ENCODE data around the gene CBY3. TPM values are rescaled to one million over a fixed set of nuclear protein-coding genes. Genes with fewer than 3 reads are reported as not detected.

Gene CBY3
- total and polyA plus RNA-seq, 2 of the 13 experiments (the other 11 are each of a cell fraction or from before 2014, with no cell fraction given): not detected

DNA sequence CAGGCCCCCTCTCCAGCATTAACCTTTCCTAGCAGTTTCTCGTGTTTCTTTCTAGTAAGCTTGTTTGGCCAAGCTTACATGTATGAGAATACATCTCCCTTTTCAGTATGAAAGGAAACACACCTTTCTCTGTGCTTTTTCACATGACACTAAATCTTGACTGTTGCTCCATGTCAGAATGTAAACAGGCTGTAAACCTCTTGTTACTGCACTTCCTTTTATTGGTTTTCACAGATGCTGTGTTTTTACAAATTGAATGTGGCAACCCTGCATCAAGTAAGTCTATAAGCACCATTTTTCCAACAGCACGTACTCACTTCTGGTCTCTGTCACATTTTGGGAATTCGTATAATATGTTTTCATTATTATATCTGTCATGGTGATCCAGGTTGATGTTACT lies 15.8 kb upstream of the CBY3 start:
- no peak overlapping the region for H3K4me3 ChIP-seq (replicated peaks in 1 of 3; ENCODE audit: insufficient read depth in 1 of 3, low read depth in 2 of 3, low read length in 3 of 3)
- no peak overlapping the region for H3K27ac ChIP-seq (ENCODE audit: extremely low read length, insufficient read depth, low read length)
- H3K4me2 ChIP-seq (ENCODE audit: low read depth, low read length): no peak overlapping the region
- 0 out of 2 replicates have a peak overlapping the region, but pooled peaks have one; percentile 93 for H3K9ac ChIP-seq (ENCODE audit: insufficient read depth, low read depth, low read length)
- H2AFZ ChIP-seq (ENCODE audit: low read length): no peak overlapping the region
- no peaks in the 10 kb centered on the region for H3K9me3 ChIP-seq (ENCODE audit: low read length)
- H3K4me1 ChIP-seq (ENCODE audit: insufficient read depth, low read length): peaks cover 36% of the 10 kb centered on the region
- in situ Hi-C loops (cut with HindIII; ENCODE audit: extremely low pct_ligation_motif_present, low pct_unique_long_range_greater_than_20kb): no loop called here
- H4K20me1 ChIP-seq (ENCODE audit: insufficient read depth, low read length): peaks cover 18% of the 10 kb centered on the region
- CTCF ChIA-PET (ENCODE audit: low intra/inter-chr PET ratio, low total read pairs): no interaction called here
- DNase-seq (ENCODE audit: low spot score) (no peak), FAIRE-seq (no peak), ATAC-seq (no peak)
- BruUV-seq (replicated peaks): no TSS peak
- no peaks in the 10 kb centered on the region; a peak in 1 of 5 replicates for H3K27me3 ChIP-seq (ENCODE audit: control insufficient read depth in 1 of 2, insufficient read depth in 2 of 2, low read length in 2 of 2)
- no peaks in the 10 kb centered on the region for H3K36me3 ChIP-seq (replicated peaks in 1 of 2; ENCODE audit: control insufficient read depth in 1 of 2, insufficient read depth in 2 of 2, low read length in 2 of 2)
- POLR2A ChIA-PET: interaction anchor here (1.1 to 2.8 kb wide), 3 partner anchors 16 to 73 kb away, joined by 5 to 31 read pairs (median 6); partner anchors contain the start of genes CBY3 and HNRNPH1
- peaks cover 33% of the 10 kb centered on the region for H3K79me2 ChIP-seq (ENCODE audit: insufficient read depth, low read length)
- TF ChIP-seq, protein P1, sequence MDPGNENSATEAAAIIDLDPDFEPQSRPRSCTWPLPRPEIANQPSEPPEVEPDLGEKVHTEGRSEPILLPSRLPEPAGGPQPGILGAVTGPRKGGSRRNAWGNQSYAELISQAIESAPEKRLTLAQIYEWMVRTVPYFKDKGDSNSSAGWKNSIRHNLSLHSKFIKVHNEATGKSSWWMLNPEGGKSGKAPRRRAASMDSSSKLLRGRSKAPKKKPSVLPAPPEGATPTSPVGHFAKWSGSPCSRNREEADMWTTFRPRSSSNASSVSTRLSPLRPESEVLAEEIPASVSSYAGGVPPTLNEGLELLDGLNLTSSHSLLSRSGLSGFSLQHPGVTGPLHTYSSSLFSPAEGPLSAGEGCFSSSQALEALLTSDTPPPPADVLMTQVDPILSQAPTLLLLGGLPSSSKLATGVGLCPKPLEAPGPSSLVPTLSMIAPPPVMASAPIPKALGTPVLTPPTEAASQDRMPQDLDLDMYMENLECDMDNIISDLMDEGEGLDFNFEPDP (CRISPR knock-in tag; conservative IDR thresholded peaks at IDR 0.05): 0 out of 2 replicates have a peak, but pooled peaks have one; percentile 65
- no peak for TF ChIP-seq FOXA1 (IDR thresholded peaks at IDR 0.05)
- TF ChIP-seq FOXA1 (CRISPR knock-in tag; IDR thresholded peaks at IDR 0.05): peak; percentile 36; the same call in 1 of the 2 replicates
- TF ChIP-seq, protein P2, sequence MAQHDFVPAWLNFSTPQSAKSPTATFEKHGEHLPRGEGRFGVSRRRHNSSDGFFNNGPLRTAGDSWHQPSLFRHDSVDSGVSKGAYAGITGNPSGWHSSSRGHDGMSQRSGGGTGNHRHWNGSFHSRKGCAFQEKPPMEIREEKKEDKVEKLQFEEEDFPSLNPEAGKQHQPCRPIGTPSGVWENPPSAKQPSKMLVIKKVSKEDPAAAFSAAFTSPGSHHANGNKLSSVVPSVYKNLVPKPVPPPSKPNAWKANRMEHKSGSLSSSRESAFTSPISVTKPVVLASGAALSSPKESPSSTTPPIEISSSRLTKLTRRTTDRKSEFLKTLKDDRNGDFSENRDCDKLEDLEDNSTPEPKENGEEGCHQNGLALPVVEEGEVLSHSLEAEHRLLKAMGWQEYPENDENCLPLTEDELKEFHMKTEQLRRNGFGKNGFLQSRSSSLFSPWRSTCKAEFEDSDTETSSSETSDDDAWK (CRISPR knock-in tag; IDR thresholded peaks at IDR 0.05): no peak
- no peak for TF ChIP-seq ZNF451 (CRISPR knock-in tag; IDR thresholded peaks at IDR 0.05)
- intact Hi-C loops (cut with micrococcal nuclease; ENCODE audit: unreplicated experiment): loop anchor here (5.0 kb wide), 1 partner anchor 74 kb away; the partner anchor contains the start of gene HNRNPH1
- WGBS (ENCODE audit: low lambda C conversion rate): 89% methylated on average over 3 of the region's 3 CpGs

DNA sequence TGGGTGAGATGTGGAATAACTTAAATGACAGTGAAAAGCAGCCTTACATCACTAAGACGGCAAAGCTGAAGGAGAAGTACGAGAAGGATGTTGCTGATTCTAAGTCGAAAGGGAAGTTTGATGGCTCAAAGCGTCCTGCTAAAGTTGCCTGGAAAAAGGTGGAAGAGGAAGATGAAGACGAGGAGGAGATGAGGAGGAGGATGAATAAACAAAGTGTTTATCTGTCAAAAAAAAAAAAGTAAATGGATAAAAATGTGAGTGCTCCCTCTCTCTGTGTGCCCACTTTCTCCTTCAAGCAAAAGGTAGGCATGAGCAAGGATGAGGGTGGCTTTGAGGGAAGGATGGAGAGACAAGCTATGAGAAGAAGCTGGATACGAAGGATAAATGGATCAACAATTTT lies 13.7 kb upstream of the CBY3 start:
- POLR2A ChIA-PET: interaction anchor here (1.1 to 1.3 kb wide), 3 partner anchors 10 to 16 kb away, joined by 3 to 4 read pairs (median 3); partner anchors contain the start of gene CBY3
- no peak overlapping the region for H3K9ac ChIP-seq (ENCODE audit: insufficient read depth, low read depth, low read length)
- CTCF ChIA-PET (ENCODE audit: low intra/inter-chr PET ratio, low total read pairs): no interaction called here
- TF ChIP-seq ZNF615 (CRISPR knock-in tag; IDR thresholded peaks at IDR 0.05; ENCODE audit: borderline replicate concordance) (no peak), ZNF546 (CRISPR knock-in tag; conservative IDR thresholded peaks at IDR 0.05) (no peak), NFYC (CRISPR knock-in tag; IDR thresholded peaks at IDR 0.05) (no peak), ELF3 (CRISPR knock-in tag; IDR thresholded peaks at IDR 0.05) (no peak), PHF21A (CRISPR knock-in tag; IDR thresholded peaks at IDR 0.05) (no peak)
- TF ChIP-seq, protein P3, sequence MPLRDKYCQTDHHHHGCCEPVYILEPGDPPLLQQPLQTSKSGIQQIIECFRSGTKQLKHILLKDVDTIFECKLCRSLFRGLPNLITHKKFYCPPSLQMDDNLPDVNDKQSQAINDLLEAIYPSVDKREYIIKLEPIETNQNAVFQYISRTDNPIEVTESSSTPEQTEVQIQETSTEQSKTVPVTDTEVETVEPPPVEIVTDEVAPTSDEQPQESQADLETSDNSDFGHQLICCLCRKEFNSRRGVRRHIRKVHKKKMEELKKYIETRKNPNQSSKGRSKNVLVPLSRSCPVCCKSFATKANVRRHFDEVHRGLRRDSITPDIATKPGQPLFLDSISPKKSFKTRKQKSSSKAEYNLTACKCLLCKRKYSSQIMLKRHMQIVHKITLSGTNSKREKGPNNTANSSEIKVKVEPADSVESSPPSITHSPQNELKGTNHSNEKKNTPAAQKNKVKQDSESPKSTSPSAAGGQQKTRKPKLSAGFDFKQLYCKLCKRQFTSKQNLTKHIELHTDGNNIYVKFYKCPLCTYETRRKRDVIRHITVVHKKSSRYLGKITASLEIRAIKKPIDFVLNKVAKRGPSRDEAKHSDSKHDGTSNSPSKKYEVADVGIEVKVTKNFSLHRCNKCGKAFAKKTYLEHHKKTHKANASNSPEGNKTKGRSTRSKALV (CRISPR knock-in tag; IDR thresholded peaks at IDR 0.05): no peak
- TF ChIP-seq, protein P4, sequence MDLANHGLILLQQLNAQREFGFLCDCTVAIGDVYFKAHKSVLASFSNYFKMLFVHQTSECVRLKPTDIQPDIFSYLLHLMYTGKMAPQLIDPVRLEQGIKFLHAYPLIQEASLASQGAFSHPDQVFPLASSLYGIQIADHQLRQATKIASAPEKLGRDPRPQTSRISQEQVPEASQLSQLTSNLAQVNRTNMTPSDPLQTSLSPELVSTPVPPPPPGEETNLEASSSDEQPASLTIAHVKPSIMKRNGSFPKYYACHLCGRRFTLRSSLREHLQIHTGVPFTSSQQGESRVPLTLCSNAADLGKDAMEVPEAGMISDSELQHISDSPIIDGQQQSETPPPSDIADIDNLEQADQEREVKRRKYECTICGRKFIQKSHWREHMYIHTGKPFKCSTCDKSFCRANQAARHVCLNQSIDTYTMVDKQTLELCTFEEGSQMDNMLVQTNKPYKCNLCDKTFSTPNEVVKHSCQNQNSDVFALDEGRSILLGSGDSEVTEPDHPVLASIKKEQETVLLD (CRISPR knock-in tag; IDR thresholded peaks at IDR 0.05; ENCODE audit: low read depth): no peak

More for the DNA sequence above, 13.7 kb upstream of the CBY3 start:
- Histone ChIP-seq H2AFZ (ENCODE audit: low read length) (no peak overlapping the region), H3K9me3 (ENCODE audit: low read length) (no peaks in the 10 kb centered on the region), H3K36me3 (replicated peaks in 1 of 2; ENCODE audit: control insufficient read depth in 1 of 2, insufficient read depth in 2 of 2, low read length in 2 of 2) (no peaks in the 10 kb centered on the region), H3K79me2 (ENCODE audit: insufficient read depth, low read length) (peaks cover 13% of the 10 kb centered on the region), H3K4me2 (ENCODE audit: low read depth, low read length) (no peak overlapping the region), H4K20me1 (ENCODE audit: insufficient read depth, low read length) (0 out of 2 replicates have a peak, but pooled peaks cover 1% of the 10 kb centered on the region), H3K27ac (ENCODE audit: extremely low read length, insufficient read depth, low read length) (no peak overlapping the region), H3K27me3 (ENCODE audit: control insufficient read depth in 1 of 2, insufficient read depth in 2 of 2, low read length in 2 of 2) (no peaks in the 10 kb centered on the region; a peak in 1 of 5 replicates), H3K4me1 (ENCODE audit: insufficient read depth, low read length) (peaks cover 23% of the 10 kb centered on the region), H3K4me3 (replicated peaks in 1 of 3; ENCODE audit: insufficient read depth in 1 of 3, low read depth in 2 of 3, low read length in 3 of 3) (no peak overlapping the region)
- intact Hi-C loops (cut with micrococcal nuclease; ENCODE audit: unreplicated experiment): no loop called here
- in situ Hi-C loops (cut with HindIII; ENCODE audit: extremely low pct_ligation_motif_present, low pct_unique_long_range_greater_than_20kb): no loop called here
- 83% methylated on average over 6 of the region's 6 CpGs for WGBS (ENCODE audit: low lambda C conversion rate)
- no TSS peak for BruUV-seq (replicated peaks)
- FAIRE-seq: no peak
- ATAC-seq: no peak
- DNase-seq (ENCODE audit: low spot score): no peak

All from HepG2 (cell line).